HCT116 (cell line): Measurements from ENCODE around the gene HSD17B3.

Source experiments
- ATF3 ChIP-seq: IDR thresholded peaks from 2 replicates; pipeline ENCODE4 v1.6.1; 2012
- CEBPB ChIP-seq: IDR thresholded peaks from 2 replicates; pipeline ENCODE4 v1.6.1; 2012; ENCODE audit warnings: low read depth
- EGR1 ChIP-seq: IDR thresholded peaks from 2 replicates; pipeline ENCODE4 v1.6.1; 2012; ENCODE audit warnings: low read depth
- EZH2 ChIP-seq: fragments of 200-600 bp; sonication (generic); IDR thresholded peaks from 2 replicates; pipeline ENCODE4 v1.6.1; 2017; ENCODE audit warnings: antibody characterized with exemption, mixed run types
- POLR2AphosphoS5 ChIP-seq: IDR thresholded peaks from 2 replicates; pipeline ENCODE4 v1.6.1; 2011; ENCODE audit warnings: mild to moderate bottlenecking, low read depth, low read length, moderate library complexity
- TF ChIP-seq, protein P1 (sequence below): IDR thresholded peaks from 2 replicates; pipeline ENCODE4 v1.6.1; 2012
- TF ChIP-seq, protein P2 (sequence below), 3 experiments: fragments of 200-600 bp in 1 of 3; sonication (generic) in 1 of 3; IDR thresholded peaks in 2 of 3; conservative IDR thresholded peaks in 1 of 3; 2 replicates each; pipeline ENCODE4 v1.5.1; 2012 to 2017; ENCODE audit warnings: low read depth in 2 of 3, low read length in 2 of 3, antibody characterized with exemption in 1 of 3, borderline replicate concordance in 1 of 3, control low read depth in 1 of 3, mild to moderate bottlenecking in 1 of 3, mixed read lengths in 1 of 3, mixed run types in 1 of 3, moderate library complexity in 1 of 3; ENCODE audit not compliant: insufficient read depth in 1 of 3
- TF ChIP-seq, protein P3 (sequence below): IDR thresholded peaks from 2 replicates; pipeline ENCODE4 v1.6.1; 2011; ENCODE audit warnings: mild to moderate bottlenecking, low read length, moderate library complexity; ENCODE audit not compliant: insufficient replicate concordance; ENCODE audit errors: extremely low read depth

- TF ChIP-seq, protein P1, sequence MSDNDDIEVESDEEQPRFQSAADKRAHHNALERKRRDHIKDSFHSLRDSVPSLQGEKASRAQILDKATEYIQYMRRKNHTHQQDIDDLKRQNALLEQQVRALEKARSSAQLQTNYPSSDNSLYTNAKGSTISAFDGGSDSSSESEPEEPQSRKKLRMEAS, result no peak
- TF ChIP-seq, protein P2, sequence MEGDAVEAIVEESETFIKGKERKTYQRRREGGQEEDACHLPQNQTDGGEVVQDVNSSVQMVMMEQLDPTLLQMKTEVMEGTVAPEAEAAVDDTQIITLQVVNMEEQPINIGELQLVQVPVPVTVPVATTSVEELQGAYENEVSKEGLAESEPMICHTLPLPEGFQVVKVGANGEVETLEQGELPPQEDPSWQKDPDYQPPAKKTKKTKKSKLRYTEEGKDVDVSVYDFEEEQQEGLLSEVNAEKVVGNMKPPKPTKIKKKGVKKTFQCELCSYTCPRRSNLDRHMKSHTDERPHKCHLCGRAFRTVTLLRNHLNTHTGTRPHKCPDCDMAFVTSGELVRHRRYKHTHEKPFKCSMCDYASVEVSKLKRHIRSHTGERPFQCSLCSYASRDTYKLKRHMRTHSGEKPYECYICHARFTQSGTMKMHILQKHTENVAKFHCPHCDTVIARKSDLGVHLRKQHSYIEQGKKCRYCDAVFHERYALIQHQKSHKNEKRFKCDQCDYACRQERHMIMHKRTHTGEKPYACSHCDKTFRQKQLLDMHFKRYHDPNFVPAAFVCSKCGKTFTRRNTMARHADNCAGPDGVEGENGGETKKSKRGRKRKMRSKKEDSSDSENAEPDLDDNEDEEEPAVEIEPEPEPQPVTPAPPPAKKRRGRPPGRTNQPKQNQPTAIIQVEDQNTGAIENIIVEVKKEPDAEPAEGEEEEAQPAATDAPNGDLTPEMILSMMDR (IDR thresholded peaks at IDR 0.05 in 2 of 3, conservative IDR thresholded peaks at IDR 0.05 in 1 of 3; ENCODE audit: borderline replicate concordance in 1 of 3, insufficient read depth in 1 of 3, low read depth in 2 of 3, low read length in 2 of 3), result no peak
- TF ChIP-seq EGR1 (no peak), EZH2 (no peak), POLR2AphosphoS5 (no peak), CEBPB (no peak), ATF3 (no peak)
- TF ChIP-seq, protein P3, sequence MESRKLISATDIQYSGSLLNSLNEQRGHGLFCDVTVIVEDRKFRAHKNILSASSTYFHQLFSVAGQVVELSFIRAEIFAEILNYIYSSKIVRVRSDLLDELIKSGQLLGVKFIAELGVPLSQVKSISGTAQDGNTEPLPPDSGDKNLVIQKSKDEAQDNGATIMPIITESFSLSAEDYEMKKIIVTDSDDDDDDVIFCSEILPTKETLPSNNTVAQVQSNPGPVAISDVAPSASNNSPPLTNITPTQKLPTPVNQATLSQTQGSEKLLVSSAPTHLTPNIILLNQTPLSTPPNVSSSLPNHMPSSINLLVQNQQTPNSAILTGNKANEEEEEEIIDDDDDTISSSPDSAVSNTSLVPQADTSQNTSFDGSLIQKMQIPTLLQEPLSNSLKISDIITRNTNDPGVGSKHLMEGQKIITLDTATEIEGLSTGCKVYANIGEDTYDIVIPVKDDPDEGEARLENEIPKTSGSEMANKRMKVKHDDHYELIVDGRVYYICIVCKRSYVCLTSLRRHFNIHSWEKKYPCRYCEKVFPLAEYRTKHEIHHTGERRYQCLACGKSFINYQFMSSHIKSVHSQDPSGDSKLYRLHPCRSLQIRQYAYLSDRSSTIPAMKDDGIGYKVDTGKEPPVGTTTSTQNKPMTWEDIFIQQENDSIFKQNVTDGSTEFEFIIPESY, result no peak
Observed at GRCh38 chr9:96299823-96300222, 2.2 kb downstream of the HSD17B3 start.
